ENCODE data around the gene VENTX.

The VENTX gene

DNA sequence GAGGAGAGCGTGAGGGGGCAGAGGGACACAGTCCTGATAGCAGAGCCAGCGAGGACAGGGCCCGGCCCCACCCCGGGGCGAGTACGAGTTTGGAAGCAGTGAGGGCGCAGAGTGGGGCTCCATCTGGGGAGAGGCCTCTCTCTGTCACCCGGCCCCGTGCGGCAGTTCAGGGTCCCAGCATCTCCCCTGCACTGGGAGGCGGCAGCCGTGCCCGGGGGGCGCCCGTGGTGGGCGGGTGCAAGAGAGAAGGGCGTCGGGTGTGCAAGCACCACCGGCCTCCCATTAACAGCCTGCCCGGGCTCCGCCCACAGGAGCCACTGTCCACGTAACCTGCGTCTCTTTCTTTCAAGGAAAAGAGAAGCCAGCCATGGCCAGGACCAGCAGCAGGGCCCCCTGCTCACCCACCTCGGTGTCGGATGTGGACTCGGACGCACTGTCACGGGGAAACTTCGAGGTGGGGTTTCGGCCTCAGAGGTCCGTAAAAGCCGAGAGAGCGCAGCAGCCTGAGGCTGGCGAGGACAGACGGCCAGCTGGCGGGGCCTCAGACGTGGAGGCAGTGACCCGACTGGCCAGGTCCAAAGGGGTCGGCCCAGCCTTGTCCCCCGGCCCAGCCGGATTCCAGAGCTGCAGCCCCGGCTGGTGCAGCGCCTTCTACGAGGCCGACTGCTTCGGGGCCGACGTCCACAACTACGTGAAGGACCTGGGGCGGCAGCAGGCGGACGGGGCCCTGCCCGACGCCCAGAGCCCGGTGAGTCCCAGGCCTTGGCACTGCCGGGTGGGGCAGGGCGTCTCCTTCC is 36.3 kb upstream of the VENTX start:
- Histone ChIP-seq H3K27ac (no peak overlapping the region), H3K4me3 (no peak overlapping the region)

GRCh38 chr10:133201948-133202725 is 35.5 kb upstream of the VENTX start:
- no peak overlapping the region for H3K4me3 ChIP-seq
- no peak overlapping the region for H3K27ac ChIP-seq

GRCh38 chr10:133202778-133203651 is 34.6 kb upstream of the VENTX start:
- Histone ChIP-seq H3K27ac (no peak overlapping the region), H3K4me3 (no peak overlapping the region)

DNA sequence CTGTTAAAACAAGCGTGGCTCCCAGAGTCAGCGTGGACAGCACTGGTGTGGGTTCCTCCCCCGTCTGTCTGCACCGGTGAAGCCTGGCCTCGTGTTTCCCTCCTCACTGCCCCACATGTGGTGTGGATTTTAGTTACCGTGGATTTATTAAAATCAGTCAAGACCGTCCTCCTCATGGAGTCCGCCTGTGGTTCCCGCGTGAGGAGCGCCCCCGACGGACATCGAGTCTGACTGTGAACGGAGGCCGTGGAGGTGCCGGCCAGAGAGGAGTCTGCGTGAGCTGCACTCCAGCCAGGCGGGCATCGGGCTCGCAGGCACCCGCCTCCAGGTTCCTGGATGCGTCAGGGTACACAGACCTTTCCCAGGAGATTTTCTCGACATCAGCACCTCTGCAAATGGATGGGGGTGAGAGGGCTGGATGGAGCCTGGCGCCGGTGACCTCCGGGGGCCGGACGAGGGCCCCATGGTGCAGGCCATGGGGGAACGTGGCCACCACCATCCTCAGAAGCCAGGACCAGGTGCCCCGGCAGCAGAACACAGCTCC is 33.9 kb upstream of the VENTX start:
- no peak overlapping the region for H3K27ac ChIP-seq
- no peak overlapping the region for H3K4me3 ChIP-seq

GRCh38 chr10:133204226-133205015 is 33.2 kb upstream of the VENTX start:
- no peak overlapping the region for H3K4me3 ChIP-seq
- H3K27ac ChIP-seq, result no peak overlapping the region

DNA sequence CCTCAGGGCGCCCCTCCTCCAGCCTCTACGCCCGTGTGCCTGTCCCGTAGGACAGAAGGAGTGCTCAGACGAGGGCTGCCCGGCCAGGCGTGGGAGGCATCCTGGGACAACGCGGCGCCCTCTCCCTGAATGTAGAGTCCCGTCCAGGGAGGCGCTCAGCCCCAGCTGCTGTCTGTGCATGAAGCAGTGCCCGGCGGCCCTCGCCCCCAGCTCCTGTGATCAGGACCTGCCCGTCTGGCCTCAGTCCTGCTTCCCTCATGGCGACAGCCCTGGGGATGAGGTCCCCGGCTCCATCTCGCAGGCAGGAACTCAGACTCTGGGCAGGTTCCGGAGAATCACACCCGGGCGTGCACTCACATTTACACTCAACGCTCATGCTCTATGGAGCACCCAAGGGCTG is 32.5 kb upstream of the VENTX start:
- Histone ChIP-seq H3K4me3 (no peak overlapping the region), H3K27ac (no peak overlapping the region)

- H3K4me3 ChIP-seq, result no peak overlapping the region
- no peak overlapping the region for H3K27ac ChIP-seq
These were observed 31.2 kb upstream of the VENTX start for GRCh38 chr10:133206356-133207040.

- H3K4me3 ChIP-seq, result no peak overlapping the region
- no peak overlapping the region for H3K27ac ChIP-seq
These were observed 30.5 kb upstream of the VENTX start for GRCh38 chr10:133207041-133207600.

DNA sequence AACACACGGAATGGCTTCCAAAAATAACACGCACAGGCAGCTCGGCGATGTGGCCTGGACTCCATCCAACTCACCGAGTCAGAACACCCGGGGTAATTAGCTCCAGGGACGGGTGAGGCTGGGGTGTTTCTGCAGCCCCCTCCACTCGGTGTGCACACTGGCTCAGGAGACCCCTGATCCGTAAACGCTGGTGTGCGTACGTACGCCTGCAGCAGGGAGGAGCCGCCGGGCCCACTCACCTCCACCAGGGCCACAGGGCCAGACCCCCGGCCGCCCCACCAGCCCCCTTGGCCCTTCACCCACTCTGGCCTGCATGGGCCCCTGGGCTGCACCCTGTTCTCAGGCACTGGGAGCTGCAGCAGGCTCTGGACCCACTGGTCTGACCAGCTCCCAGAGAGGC is 30.0 kb upstream of the VENTX start:
- Histone ChIP-seq H3K4me3 (no peak overlapping the region), H3K27ac (no peak overlapping the region)

DNA sequence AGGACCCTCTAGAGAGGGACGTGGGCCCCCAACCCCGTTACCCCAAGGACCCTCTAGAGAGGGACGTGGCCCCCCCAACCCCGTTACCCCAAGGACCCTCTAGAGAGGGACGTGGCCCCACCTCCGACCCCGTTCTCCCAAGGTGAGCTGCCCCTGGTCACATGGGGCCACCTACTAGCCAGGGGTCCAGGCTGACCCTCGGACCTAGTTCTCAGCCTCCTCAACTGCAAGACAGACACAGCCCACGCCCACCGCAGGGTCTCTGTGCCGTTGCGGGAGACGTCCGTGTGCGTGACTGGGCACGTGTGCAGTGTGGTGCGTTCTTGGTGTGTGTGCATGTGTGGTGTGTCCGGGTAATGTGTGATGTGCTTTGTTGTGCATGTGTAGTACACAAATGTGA is 29.2 kb upstream of the VENTX start:
- H3K4me3 ChIP-seq, result no peak overlapping the region
- H3K27ac ChIP-seq, result no peak overlapping the region

- Histone ChIP-seq H3K4me3 (no peak overlapping the region), H3K27ac (no peak overlapping the region)
These were observed 28.5 kb upstream of the VENTX start for GRCh38 chr10:133209117-133209516.

- no peak overlapping the region for H3K4me3 ChIP-seq
- H3K27ac ChIP-seq, result no peak overlapping the region
These were observed 28.0 kb upstream of the VENTX start for GRCh38 chr10:133209641-133210040.

DNA sequence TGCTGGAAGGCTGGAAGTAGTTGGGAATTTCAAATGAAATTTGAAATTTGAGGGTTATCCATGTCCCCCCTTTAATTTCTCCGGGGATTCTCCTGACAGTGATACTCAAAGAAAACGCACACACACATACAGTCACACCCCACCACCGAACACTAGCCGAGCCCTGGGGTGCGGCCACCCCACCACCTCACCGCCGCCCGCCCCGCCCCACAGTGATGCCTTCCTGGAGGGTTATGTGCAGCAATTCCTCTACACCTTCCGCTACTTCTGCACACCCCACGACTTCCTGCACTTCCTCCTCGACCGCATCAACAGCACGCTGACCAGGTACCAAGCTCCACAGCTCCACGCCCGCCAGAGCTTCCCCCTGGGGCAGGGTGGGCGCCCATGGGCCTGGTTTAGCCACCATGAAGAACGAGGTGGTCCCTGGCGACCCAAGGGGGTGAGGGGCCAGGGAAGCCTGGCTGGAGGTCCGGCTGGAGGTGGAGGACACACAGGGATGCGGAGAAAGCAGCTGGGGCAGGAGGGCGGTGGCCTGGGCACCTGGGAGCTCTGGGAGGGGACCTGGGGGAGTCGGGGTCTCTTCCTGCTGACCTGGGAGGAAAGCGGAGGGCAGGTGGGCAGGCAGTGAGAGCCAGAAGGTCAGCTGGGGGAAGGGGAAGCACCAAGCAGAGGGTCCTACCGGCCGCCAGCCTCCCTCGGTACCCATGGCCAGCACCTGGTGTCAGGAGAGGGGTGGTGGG is 27.1 kb upstream of the VENTX start:
- Histone ChIP-seq H3K27ac (no peak overlapping the region), H3K4me3 (no peak overlapping the region)

GRCh38 chr10:133211141-133211830 is 26.4 kb upstream of the VENTX start:
- Histone ChIP-seq H3K27ac (no peak overlapping the region), H3K4me3 (no peak overlapping the region)

DNA sequence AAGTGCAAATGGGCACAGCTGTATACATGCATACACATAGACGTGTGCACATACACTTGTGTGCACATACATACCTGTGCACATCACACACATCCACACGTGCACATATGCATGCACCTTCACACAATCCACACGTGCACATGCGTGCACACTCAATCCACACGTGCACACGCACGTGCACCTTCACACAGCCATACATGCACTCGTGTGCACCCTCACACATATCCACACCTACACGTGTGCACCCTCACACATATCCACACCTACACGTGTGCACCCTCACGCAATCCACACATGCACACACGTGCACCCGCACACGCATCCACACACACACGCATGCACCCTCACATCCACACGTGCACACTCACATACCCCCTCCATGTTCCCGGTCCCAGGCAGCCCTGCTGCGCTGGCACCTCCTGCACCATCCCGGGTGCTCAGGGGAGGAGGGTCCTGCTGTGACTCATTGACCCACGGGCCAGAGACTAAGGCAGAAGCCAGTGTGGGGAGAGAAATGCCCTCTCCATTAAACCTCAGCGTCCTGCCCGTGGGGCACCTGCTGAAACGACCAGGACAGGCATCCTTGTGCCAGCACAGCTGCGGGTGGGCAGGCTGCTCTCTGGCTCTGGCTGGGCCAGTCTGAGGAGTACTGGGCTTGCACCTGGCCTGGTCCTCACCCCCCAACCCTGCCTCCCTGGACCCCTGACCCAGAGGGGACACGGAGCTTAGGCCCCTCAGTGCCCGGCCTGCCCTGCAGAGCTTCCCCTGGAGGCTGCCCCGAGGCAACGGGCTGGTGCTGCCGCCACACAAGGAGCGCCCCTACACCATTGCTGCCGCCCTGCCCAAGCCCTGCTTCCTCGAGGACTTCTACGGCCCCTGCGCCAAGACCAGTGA is 25.4 kb upstream of the VENTX start:
- Histone ChIP-seq H3K27ac (no peak overlapping the region), H3K4me3 (no peak overlapping the region)

GRCh38 chr10:133212853-133213494 is 24.7 kb upstream of the VENTX start:
- no peak overlapping the region for H3K4me3 ChIP-seq
- H3K27ac ChIP-seq, result no peak overlapping the region

All from skin epidermis (tissue), 12 donors.